ENCODE measurements around the gene TMEM175. TPM values are rescaled to one million over a fixed set of nuclear protein-coding genes. Genes with fewer than 3 reads are reported as not detected.

TMEM175 gene
- polyA plus RNA-seq, 3 donors from 2014 or later: 13.9 to 41.6 (median 28.7) TPM

- Mint-ChIP-seq H3K27ac (no peak overlapping the region), H3K9me3 (no peaks in the 10 kb centered on the region), H3K27me3 (ENCODE audit: low read depth in 3 of 3) (peaks cover 0 to 2% (median 0%) of the 10 kb centered on the region in 3 donors), H3K4me3 (no peak overlapping the region), H3K36me3 (no peaks in the 10 kb centered on the region), H3K4me1 (peaks cover 22 to 29% of the 10 kb centered on the region in 2 donors)
- no peak for DNase-seq
These were observed 56.8 kb downstream of the TMEM175 start for GRCh38 chr4:988726-989721.

- H3K4me3 Mint-ChIP-seq: no peak overlapping the region
- H3K9me3 Mint-ChIP-seq: no peaks in the 10 kb centered on the region
- no peak for DNase-seq
- no peaks in the 10 kb centered on the region for H3K36me3 Mint-ChIP-seq
- peaks cover 18 to 22% of the 10 kb centered on the region in 2 donors for H3K4me1 Mint-ChIP-seq
- H3K27ac Mint-ChIP-seq: no peak overlapping the region
- H3K27me3 Mint-ChIP-seq (ENCODE audit: low read depth in 3 of 3): peaks cover 0 to 2% (median 0%) of the 10 kb centered on the region in 3 donors
These were observed 57.6 kb downstream of the TMEM175 start for GRCh38 chr4:989722-990471.

- DNase-seq: no peak
- Mint-ChIP-seq H3K36me3 (no peaks in the 10 kb centered on the region), H3K27me3 (ENCODE audit: low read depth in 3 of 3) (peaks cover 0 to 2% (median 0%) of the 10 kb centered on the region in 3 donors), H3K27ac (no peak overlapping the region), H3K9me3 (no peaks in the 10 kb centered on the region), H3K4me1 (peaks cover 8 to 14% of the 10 kb centered on the region in 2 donors), H3K4me3 (no peak overlapping the region)
These were observed 58.6 kb downstream of the TMEM175 start for GRCh38 chr4:990746-991367.

GRCh38 chr4:991451-992296 lies 59.4 kb downstream of the TMEM175 start:
- Mint-ChIP-seq H3K27me3 (ENCODE audit: low read depth in 3 of 3) (no peaks in the 10 kb centered on the region), H3K27ac (no peak overlapping the region), H3K36me3 (no peaks in the 10 kb centered on the region), H3K9me3 (no peaks in the 10 kb centered on the region), H3K4me3 (no peak overlapping the region), H3K4me1 (peaks cover under 1 to 6% of the 10 kb centered on the region in 2 donors)
- DNase-seq: no peak

- Mint-ChIP-seq H3K9me3 (no peaks in the 10 kb centered on the region), H3K36me3 (no peaks in the 10 kb centered on the region), H3K27me3 (ENCODE audit: low read depth in 3 of 3) (no peaks in the 10 kb centered on the region), H3K4me3 (no peak overlapping the region), H3K4me1 (peaks cover 0 to 5% of the 10 kb centered on the region in 2 donors), H3K27ac (no peak overlapping the region)
- no peak for DNase-seq
These were observed 60.2 kb downstream of the TMEM175 start for GRCh38 chr4:992297-993110.

- no peak within 1 kb of the TSS for H3K4me3 Mint-ChIP-seq
- no peak within 1 kb of the TSS for H3K27ac Mint-ChIP-seq
- no peak for DNase-seq
- H3K27me3 Mint-ChIP-seq (ENCODE audit: low read depth in 3 of 3): peaks cover 0 to 5% (median 2%) of the 10 kb centered on the region in 3 donors
- H3K4me1 Mint-ChIP-seq: peaks cover 0 to under 1% of the 10 kb centered on the region in 2 donors
- no peaks in the 10 kb centered on the region for H3K36me3 Mint-ChIP-seq
- H3K9me3 Mint-ChIP-seq: no peaks in the 10 kb centered on the region
These were observed 61.1 kb downstream of the TMEM175 start, which contains the start of gene SLC26A1 for GRCh38 chr4:993111-994029. SLC26A1 (minus strand) TSS chr4:993404; CDS start chr4:991703, 1,701 bp downstream.

- Mint-ChIP-seq H3K36me3 (no peaks in the 10 kb centered on the region), H3K27me3 (ENCODE audit: low read depth in 3 of 3) (peaks cover 2 to 10% (median 9%) of the 10 kb centered on the region in 3 donors), H3K27ac (no peak overlapping the region), H3K4me1 (peaks cover 0 to 2% of the 10 kb centered on the region in 2 donors), H3K9me3 (no peaks in the 10 kb centered on the region), H3K4me3 (no peak overlapping the region)
- no peak for DNase-seq
These were observed 63.2 kb downstream of the TMEM175 start for GRCh38 chr4:995311-996026.

- Mint-ChIP-seq H3K27ac (no peak overlapping the region), H3K4me3 (no peak overlapping the region), H3K9me3 (no peaks in the 10 kb centered on the region), H3K36me3 (no peaks in the 10 kb centered on the region), H3K27me3 (ENCODE audit: low read depth in 3 of 3) (peaks cover 2 to 12% (median 9%) of the 10 kb centered on the region in 3 donors), H3K4me1 (peaks cover 0 to 2% of the 10 kb centered on the region in 2 donors)
- DNase-seq: no peak
These were observed 64.1 kb downstream of the TMEM175 start for GRCh38 chr4:996030-996996.

- Mint-ChIP-seq H3K9me3 (no peaks in the 10 kb centered on the region), H3K36me3 (no peaks in the 10 kb centered on the region), H3K27ac (no peak overlapping the region), H3K27me3 (ENCODE audit: low read depth in 3 of 3) (peaks cover 2 to 13% (median 9%) of the 10 kb centered on the region in 3 donors), H3K4me3 (no peak overlapping the region), H3K4me1 (peaks cover 0 to 2% of the 10 kb centered on the region in 2 donors)
- DNase-seq: no peak
These were observed 64.7 kb downstream of the TMEM175 start for GRCh38 chr4:996997-997374.

- Mint-ChIP-seq H3K4me1 (peaks cover 0 to 3% of the 10 kb centered on the region in 2 donors), H3K36me3 (no peaks in the 10 kb centered on the region), H3K27me3 (ENCODE audit: low read depth in 3 of 3) (peaks cover 2 to 13% (median 9%) of the 10 kb centered on the region in 3 donors), H3K4me3 (peak overlapping the region in 1 of 5 donors; percentile 24), H3K9me3 (no peaks in the 10 kb centered on the region), H3K27ac (no peak overlapping the region)
- DNase-seq: no peak
These were observed 65.3 kb downstream of the TMEM175 start for GRCh38 chr4:997375-998071.
